Anterior cingulate cortex (tissue), 58 donors: ENCODE measurements around the gene CYB5RL.
"Not testable (repeated sequence)": the region's sequence is repeated elsewhere in the genome, so short reads cannot be mapped to it uniquely, and the experiment has no call there.

Source experiments
- DNase-seq, 58 donors: peaks; one replicate each; lab custom pipeline; 2025; lab: John Stamatoyannopoulos, UW

CYB5RL gene

GRCh38 chr1:54199765-54200518, at the start of gene CYB5RL, which contains the start of gene MRPL37:
CYB5RL (minus strand) TSS chr1:54200030; CDS start chr1:54195616, 4,414 bp downstream.
MRPL37 (plus strand) TSS chr1:54200167; CDS start chr1:54200244, 77 bp downstream.
- DNase-seq, result peak; percentile 56 to 97 (median 88)

- DNase-seq, result no peak
These were observed 49.1 kb upstream of the CYB5RL start for GRCh38 chr1:54248966-54249365.

GRCh38 chr1:54247863-54248515, 48.2 kb upstream of the CYB5RL start:
- no peak for DNase-seq

GRCh38 chr1:54246116-54246721, 46.4 kb upstream of the CYB5RL start:
- DNase-seq, result no peak

- DNase-seq, result no peak
These were observed 45.7 kb upstream of the CYB5RL start for GRCh38 chr1:54245501-54245900.

- DNase-seq, result no peak
These were observed 44.8 kb upstream of the CYB5RL start for GRCh38 chr1:54244655-54245054.

- DNase-seq, result no peak
These were observed 43.2 kb upstream of the CYB5RL start for GRCh38 chr1:54243022-54243421.

- no peak for DNase-seq
These were observed 41.5 kb upstream of the CYB5RL start for GRCh38 chr1:54241364-54241763.

GRCh38 chr1:54240741-54241335, 41.0 kb upstream of the CYB5RL start:
- DNase-seq, result no peak

- DNase-seq, result peak in 51 of 58 donors; percentile 15 to 89 (median 54)
These were observed 39.8 kb upstream of the CYB5RL start for GRCh38 chr1:54239631-54240031.

- DNase-seq, result no peak
These were observed 39.2 kb upstream of the CYB5RL start for GRCh38 chr1:54239035-54239383.

GRCh38 chr1:54238353-54239034, 38.7 kb upstream of the CYB5RL start:
- DNase-seq, result no peak

GRCh38 chr1:54237586-54237985, 37.8 kb upstream of the CYB5RL start:
- DNase-seq, result no peak

- no peak for DNase-seq
These were observed 34.5 kb upstream of the CYB5RL start for GRCh38 chr1:54234284-54234683.

- DNase-seq, result not testable (repeated sequence)
These were observed 33.4 kb upstream of the CYB5RL start for GRCh38 chr1:54233196-54233595.

GRCh38 chr1:54230507-54231339, 30.9 kb upstream of the CYB5RL start:
- DNase-seq, result no peak

GRCh38 chr1:54229281-54229891, 29.6 kb upstream of the CYB5RL start:
- DNase-seq, result peak in 4 of 58 donors; percentile 14 to 35 (median 29)

GRCh38 chr1:54228638-54229079, 28.8 kb upstream of the CYB5RL start:
- DNase-seq, result no peak

- no peak for DNase-seq
These were observed 28.1 kb upstream of the CYB5RL start for GRCh38 chr1:54227891-54228310.
